Renal cortex interstitium (tissue), 11 donors: Measurements from ENCODE around the gene ZNF512B. TPM values are rescaled to one million over a fixed set of nuclear protein-coding genes. Genes with fewer than 3 reads are reported as not detected.
"Not testable (repeated sequence)": the region's sequence is repeated elsewhere in the genome, so short reads cannot be mapped to it uniquely, and the experiment has no call there.

Source experiments
- DNase-seq, 11 donors: peaks; one replicate each; pipeline ENCODE4 v3.0.0-alpha.2; 2013; ENCODE audit warnings: low read depth in 9 of 11, low spot score in 4 of 11; ENCODE audit errors: extremely low read depth in 1 of 11
- polyA plus RNA-seq, 3 donors: library from polyadenylated mRNA; unstranded; fragments of 120-200 nt; gene quantifications; one replicate each; pipeline ENCODE4 v1.2.1, GENCODE V29; 2013; ENCODE audit not compliant: insufficient read length in 3 of 3

Gene ZNF512B
- polyA plus RNA-seq, 3 donors, result 23.7 to 33.5 (median 29.5) TPM

- DNase-seq, result no peak
Measured at GRCh38 chr20:63944078-63944941, 25.4 kb downstream of the ZNF512B start.

GRCh38 chr20:63943808-63944077 is 26.0 kb downstream of the ZNF512B start:
- DNase-seq, result no peak

GRCh38 chr20:63942969-63943807 is 26.5 kb downstream of the ZNF512B start:
- DNase-seq, result no peak

- no peak for DNase-seq
Measured at GRCh38 chr20:63942250-63942951, 27.3 kb downstream of the ZNF512B start.

- no peak for DNase-seq
Measured at GRCh38 chr20:63941282-63942081, 28.2 kb downstream of the ZNF512B start.

GRCh38 chr20:63940472-63941266 is 29.1 kb downstream of the ZNF512B start:
- no peak for DNase-seq

GRCh38 chr20:63940071-63940471 is 29.7 kb downstream of the ZNF512B start:
- no peak for DNase-seq

- no peak for DNase-seq
Measured at GRCh38 chr20:63939061-63939935, 30.4 kb downstream of the ZNF512B start.

GRCh38 chr20:63937596-63937995 is 32.1 kb downstream of the ZNF512B start:
- DNase-seq, result no peak

GRCh38 chr20:63935447-63935846 is 34.3 kb downstream of the ZNF512B start:
- no peak for DNase-seq

GRCh38 chr20:63934271-63935068 is 35.3 kb downstream of the ZNF512B start:
- no peak for DNase-seq

- DNase-seq, result no peak
Measured at GRCh38 chr20:63933646-63934045, 36.1 kb downstream of the ZNF512B start.

- DNase-seq, result no peak
Measured at GRCh38 chr20:63932606-63933160, 37.0 kb downstream of the ZNF512B start.

- DNase-seq, result no peak
Measured at GRCh38 chr20:63931735-63932134, 38.0 kb downstream of the ZNF512B start.

- no peak for DNase-seq
Measured at GRCh38 chr20:63930971-63931553, 38.7 kb downstream of the ZNF512B start.

GRCh38 chr20:63929473-63929883 is 40.3 kb downstream of the ZNF512B start:
- not testable (repeated sequence) for DNase-seq
